Activated T-cell treated with anti-CD3 and anti-CD28 coated beads, Interleukin-2, amount 50 U/mL, for 72 hours (primary cell): ENCODE results near the gene SKAP2. TPM values are rescaled to one million over a fixed set of nuclear protein-coding genes. Genes with fewer than 3 reads are reported as not detected.

Experiments
- ATAC-seq, 2 donors: fragments of 150-1000 bp; cut with Tn5 transposase; replicated peaks in 1 of 2; 2 replicates each; pipeline ENCODE4 v1.10.0; 2021; ENCODE audit warnings: moderate library complexity in 2 of 2, mild to moderate bottlenecking in 1 of 2
- DNase-seq, 2 donors: peaks; one replicate each; pipeline ENCODE4 v3.0.0; 2021 to 2022; ENCODE audit warnings: mixed read lengths in 1 of 2
- H3K27ac Mint-ChIP-seq: one replicate; pipeline ENCODE4 v1.8.0; 2022; ENCODE audit warnings: mild to moderate bottlenecking, moderate library complexity, mixed read lengths
- H3K27me3 Mint-ChIP-seq: one replicate; pipeline ENCODE4 v1.8.0; 2022; ENCODE audit warnings: low read depth, mixed read lengths
- H3K36me3 Mint-ChIP-seq, 2 donors: one replicate each; pipeline ENCODE4 v1.8.0; 2022; ENCODE audit warnings: mixed read lengths in 2 of 2, mild to moderate bottlenecking in 1 of 2; ENCODE audit not compliant: insufficient read depth in 2 of 2
- H3K4me1 Mint-ChIP-seq: one replicate; pipeline ENCODE4 v1.8.0; 2022; ENCODE audit warnings: low read depth, mixed read lengths
- H3K4me3 Mint-ChIP-seq, 2 donors: one replicate each; pipeline ENCODE4 v1.8.0; 2022; ENCODE audit warnings: mild to moderate bottlenecking in 2 of 2, mixed read lengths in 2 of 2, moderate library complexity in 2 of 2
- H3K9me3 Mint-ChIP-seq, 2 donors: one replicate each; pipeline ENCODE4 v1.8.0; 2022; ENCODE audit warnings: mixed read lengths in 2 of 2
- total RNA-seq, 2 donors: library from RNA; stranded (reverse); gene quantifications; one replicate each; pipeline ENCODE4 v1.2.3, GENCODE V29; 2022

Gene SKAP2
- total RNA-seq, 2 donors from 2014 or later, result 9.7 to 22.4 TPM

GRCh38 chr7:26694141-26694540 lies 170.2 kb downstream of the SKAP2 start:
- H3K36me3 Mint-ChIP-seq, result no peaks in the 10 kb centered on the region
- no peak for DNase-seq
- no peaks in the 10 kb centered on the region for H3K27me3 Mint-ChIP-seq
- H3K27ac Mint-ChIP-seq, result no peak overlapping the region
- no peak overlapping the region for H3K4me3 Mint-ChIP-seq
- no peak for ATAC-seq
- H3K9me3 Mint-ChIP-seq, result no peaks in the 10 kb centered on the region
- H3K4me1 Mint-ChIP-seq, result no peaks in the 10 kb centered on the region

- Mint-ChIP-seq H3K27ac (no peak overlapping the region), H3K36me3 (no peaks in the 10 kb centered on the region), H3K9me3 (no peaks in the 10 kb centered on the region), H3K4me3 (no peak overlapping the region), H3K27me3 (no peaks in the 10 kb centered on the region), H3K4me1 (no peaks in the 10 kb centered on the region)
- no peak for DNase-seq
- ATAC-seq, result no peak
Observed at GRCh38 chr7:26691886-26692285, 172.5 kb downstream of the SKAP2 start.

- DNase-seq (no peak), ATAC-seq (no peak)
- H3K36me3 Mint-ChIP-seq, result no peaks in the 10 kb centered on the region
- H3K27ac Mint-ChIP-seq, result no peak overlapping the region
- H3K4me1 Mint-ChIP-seq, result no peaks in the 10 kb centered on the region
- no peaks in the 10 kb centered on the region for H3K27me3 Mint-ChIP-seq
- H3K9me3 Mint-ChIP-seq, result no peaks in the 10 kb centered on the region
- H3K4me3 Mint-ChIP-seq, result no peak overlapping the region
Observed at GRCh38 chr7:26691406-26691805, 173.0 kb downstream of the SKAP2 start.

- Mint-ChIP-seq H3K27ac (no peak overlapping the region), H3K9me3 (no peaks in the 10 kb centered on the region)
Observed at GRCh38 chr7:26690135-26690805, 174.1 kb downstream of the SKAP2 start.

GRCh38 chr7:26688936-26689506 lies 175.4 kb downstream of the SKAP2 start:
- H3K4me1 Mint-ChIP-seq, result no peaks in the 10 kb centered on the region
- no peak for DNase-seq

More at GRCh38 chr7:26690135-26690805, 174.1 kb downstream of the SKAP2 start:
- no peak overlapping the region for H3K4me3 Mint-ChIP-seq
- H3K36me3 Mint-ChIP-seq, result no peaks in the 10 kb centered on the region
- H3K4me1 Mint-ChIP-seq, result no peaks in the 10 kb centered on the region
- DNase-seq (no peak), ATAC-seq (no peak)
- H3K27me3 Mint-ChIP-seq, result peaks cover 5% of the 10 kb centered on the region

GRCh38 chr7:26688388-26688787 lies 176.0 kb downstream of the SKAP2 start:
- Mint-ChIP-seq H3K4me1 (no peaks in the 10 kb centered on the region), H3K27me3 (peaks cover 5% of the 10 kb centered on the region), H3K4me3 (no peak overlapping the region), H3K27ac (no peak overlapping the region), H3K36me3 (no peaks in the 10 kb centered on the region), H3K9me3 (no peaks in the 10 kb centered on the region)
- ATAC-seq, result no peak
- DNase-seq, result no peak

More at GRCh38 chr7:26688936-26689506, 175.4 kb downstream of the SKAP2 start:
- no peaks in the 10 kb centered on the region for H3K36me3 Mint-ChIP-seq
- ATAC-seq, result no peak
- H3K9me3 Mint-ChIP-seq, result no peaks in the 10 kb centered on the region
- H3K4me3 Mint-ChIP-seq, result no peak overlapping the region
- H3K27me3 Mint-ChIP-seq, result peaks cover 5% of the 10 kb centered on the region
- H3K27ac Mint-ChIP-seq, result no peak overlapping the region

- H3K27ac Mint-ChIP-seq, result no peak overlapping the region
- no peaks in the 10 kb centered on the region for H3K4me1 Mint-ChIP-seq
- no peak for ATAC-seq
- no peaks in the 10 kb centered on the region for H3K9me3 Mint-ChIP-seq
- no peak for DNase-seq
- peaks cover 5% of the 10 kb centered on the region for H3K27me3 Mint-ChIP-seq
- no peaks in the 10 kb centered on the region for H3K36me3 Mint-ChIP-seq
- H3K4me3 Mint-ChIP-seq, result no peak overlapping the region
Observed at GRCh38 chr7:26687032-26687431, 177.4 kb downstream of the SKAP2 start.

GRCh38 chr7:26686448-26686981 lies 177.9 kb downstream of the SKAP2 start:
- no peaks in the 10 kb centered on the region for H3K36me3 Mint-ChIP-seq
- H3K9me3 Mint-ChIP-seq, result no peaks in the 10 kb centered on the region
- H3K27ac Mint-ChIP-seq, result no peak overlapping the region
- H3K27me3 Mint-ChIP-seq, result peaks cover 5% of the 10 kb centered on the region
- DNase-seq (no peak), ATAC-seq (no peak)
- H3K4me3 Mint-ChIP-seq, result no peak overlapping the region
- no peaks in the 10 kb centered on the region for H3K4me1 Mint-ChIP-seq

- Mint-ChIP-seq H3K27me3 (peaks cover 5% of the 10 kb centered on the region), H3K4me3 (no peak overlapping the region)
Observed at GRCh38 chr7:26685606-26686005, 178.8 kb downstream of the SKAP2 start.

GRCh38 chr7:26684447-26684846 lies 179.9 kb downstream of the SKAP2 start:
- Mint-ChIP-seq H3K9me3 (no peaks in the 10 kb centered on the region), H3K27ac (no peak overlapping the region), H3K27me3 (peaks cover 5% of the 10 kb centered on the region), H3K36me3 (no peaks in the 10 kb centered on the region), H3K4me3 (no peak overlapping the region), H3K4me1 (no peaks in the 10 kb centered on the region)
- ATAC-seq, result no peak
- DNase-seq, result no peak

More at GRCh38 chr7:26685606-26686005, 178.8 kb downstream of the SKAP2 start:
- no peak for ATAC-seq
- Mint-ChIP-seq H3K36me3 (no peaks in the 10 kb centered on the region), H3K27ac (no peak overlapping the region), H3K4me1 (no peaks in the 10 kb centered on the region), H3K9me3 (no peaks in the 10 kb centered on the region)
- no peak for DNase-seq

- Mint-ChIP-seq H3K4me1 (no peaks in the 10 kb centered on the region), H3K27me3 (peaks cover 5% of the 10 kb centered on the region), H3K27ac (no peak overlapping the region), H3K9me3 (no peaks in the 10 kb centered on the region), H3K36me3 (no peaks in the 10 kb centered on the region), H3K4me3 (no peak overlapping the region)
- ATAC-seq, result no peak
- no peak for DNase-seq
Observed at GRCh38 chr7:26683277-26683676, 181.1 kb downstream of the SKAP2 start.

GRCh38 chr7:26681819-26682418 lies 182.5 kb downstream of the SKAP2 start:
- Mint-ChIP-seq H3K9me3 (no peaks in the 10 kb centered on the region), H3K27ac (no peak overlapping the region), H3K27me3 (peaks cover 5% of the 10 kb centered on the region), H3K4me1 (no peaks in the 10 kb centered on the region), H3K4me3 (no peak overlapping the region), H3K36me3 (no peaks in the 10 kb centered on the region)
- ATAC-seq, result no peak
- peak in 1 of 2 donors; percentile 14 for DNase-seq

- no peak for ATAC-seq
- DNase-seq, result no peak
- H3K27ac Mint-ChIP-seq, result no peak overlapping the region
- H3K36me3 Mint-ChIP-seq, result no peaks in the 10 kb centered on the region
- no peak overlapping the region for H3K4me3 Mint-ChIP-seq
- peaks cover 3% of the 10 kb centered on the region for H3K27me3 Mint-ChIP-seq
- no peaks in the 10 kb centered on the region for H3K4me1 Mint-ChIP-seq
- H3K9me3 Mint-ChIP-seq, result no peaks in the 10 kb centered on the region
Observed at GRCh38 chr7:26680587-26680986, 183.8 kb downstream of the SKAP2 start.
